Neuronal stem cell (in vitro differentiated cells): ENCODE measurements around the gene S100A10.

Source experiments
- DNase-seq: peaks from one replicate; pipeline ENCODE4 v3.0.0-alpha.2; 2013; ENCODE audit warnings: low spot score
- H2AFZ ChIP-seq: one replicate; pipeline ENCODE4 v1.6.1; 2013; ENCODE audit warnings: mild to moderate bottlenecking, low read length, inconsistent platforms
- H2AK5ac ChIP-seq: 2 replicates; pipeline ENCODE4 v1.6.1; 2013; ENCODE audit warnings: low read depth, mild to moderate bottlenecking, inconsistent platforms, low read length, moderate library complexity, mixed read lengths
- H2BK120ac ChIP-seq: 2 replicates; pipeline ENCODE4 v1.6.1; 2013; ENCODE audit warnings: low read depth, mild to moderate bottlenecking, inconsistent platforms, low read length, moderate library complexity, mixed read lengths
- H2BK12ac ChIP-seq: one replicate; pipeline ENCODE4 v1.6.1; 2013; ENCODE audit warnings: low read length, inconsistent platforms
- H2BK15ac ChIP-seq: 2 replicates; pipeline ENCODE4 v1.6.1; 2013; ENCODE audit warnings: mild to moderate bottlenecking, low read length, inconsistent platforms, mixed read lengths
- H2BK5ac ChIP-seq: one replicate; pipeline ENCODE4 v1.6.1; 2013; ENCODE audit warnings: inconsistent platforms, mild to moderate bottlenecking, low read length, moderate library complexity
- H3K14ac ChIP-seq: one replicate; pipeline ENCODE4 v1.6.1; 2013; ENCODE audit warnings: low read length, inconsistent platforms
- H3K18ac ChIP-seq: 2 replicates; pipeline ENCODE4 v1.6.1; 2013; ENCODE audit warnings: low read length, inconsistent platforms
- H3K23ac ChIP-seq: 2 replicates; pipeline ENCODE4 v1.6.1; 2013; ENCODE audit warnings: low read depth, mild to moderate bottlenecking, mixed read lengths, low read length, inconsistent platforms; ENCODE audit not compliant: poor library complexity
- H3K27ac ChIP-seq: replicated peaks from 3 replicates; pipeline ENCODE4 v1.5.1; 2013; ENCODE audit warnings: low read length, inconsistent platforms
- H3K27me3 ChIP-seq, 3 experiments: 2 replicates each; pipeline ENCODE4 v1.6.1; 2013; ENCODE audit warnings: low read length in 3 of 3, mild to moderate bottlenecking in 2 of 3, inconsistent platforms in 1 of 3, low read depth in 1 of 3, mixed read lengths in 1 of 3, moderate library complexity in 1 of 3; ENCODE audit not compliant: control insufficient read depth in 3 of 3, insufficient read depth in 3 of 3
- H3K36me3 ChIP-seq, 2 donors: replicated peaks in 1 of 2; 2 replicates each; pipeline ENCODE4 v1.6.1; 2013; ENCODE audit warnings: low read length in 2 of 2; ENCODE audit not compliant: control insufficient read depth in 2 of 2, insufficient read depth in 2 of 2
- H3K4ac ChIP-seq: 2 replicates; pipeline ENCODE4 v1.6.1; 2013; ENCODE audit warnings: inconsistent platforms, mild to moderate bottlenecking, low read length, moderate library complexity
- H3K4me1 ChIP-seq, 2 donors: 1 replicate in 1 of 2; 2 replicates in 1 of 2; pipeline ENCODE4 v1.6.1; 2013; ENCODE audit warnings: low read length in 2 of 2, low read depth in 1 of 2; ENCODE audit not compliant: control insufficient read depth in 2 of 2, insufficient read depth in 1 of 2
- H3K4me2 ChIP-seq: one replicate; pipeline ENCODE4 v1.6.1; 2013; ENCODE audit warnings: mild to moderate bottlenecking, low read length, inconsistent platforms; ENCODE audit not compliant: insufficient read depth, poor library complexity, severe bottlenecking
- H3K4me3 ChIP-seq, 2 donors: 2 replicates each; pipeline ENCODE4 v1.5.1; 2013; ENCODE audit warnings: low read length in 2 of 2, mild to moderate bottlenecking in 2 of 2, inconsistent platforms in 1 of 2, moderate library complexity in 1 of 2
- H3K79me1 ChIP-seq: one replicate; pipeline ENCODE4 v1.6.1; 2013; ENCODE audit warnings: low read depth, mild to moderate bottlenecking, inconsistent platforms, low read length, moderate library complexity
- H3K9ac ChIP-seq: one replicate; pipeline ENCODE4 v1.6.1; 2013; ENCODE audit warnings: mild to moderate bottlenecking, low read depth, low read length, inconsistent platforms; ENCODE audit not compliant: poor library complexity
- H3K9me3 ChIP-seq, 2 donors: replicated peaks in 1 of 2; 2 replicates each; pipeline versions ENCODE3 to v1.6.1; 2013; ENCODE audit warnings: low read length in 2 of 2, mild to moderate bottlenecking in 2 of 2, inconsistent platforms in 1 of 2, low read depth in 1 of 2, mixed read lengths in 1 of 2, moderate library complexity in 1 of 2; ENCODE audit not compliant: control insufficient read depth in 2 of 2, insufficient read depth in 1 of 2
- H4K8ac ChIP-seq: one replicate; pipeline ENCODE4 v1.6.1; 2013; ENCODE audit warnings: low read depth, mild to moderate bottlenecking, inconsistent platforms, low read length, moderate library complexity
- H4K91ac ChIP-seq: one replicate; pipeline ENCODE4 v1.6.1; 2013; ENCODE audit warnings: low read length, low read depth, mild to moderate bottlenecking, inconsistent platforms; ENCODE audit not compliant: poor library complexity
- WGBS, 2 donors: extraction: QIAGEN DNeasy Blood & Tissue Kit; methylation state at CpG; one replicate each; pipeline ENCODE4 v1.1.7; 2013; ENCODE audit warnings: missing lambda C conversion rate in 2 of 2, mixed read lengths in 1 of 2; ENCODE audit not compliant: insufficient read length in 2 of 2, insufficient replicate concordance in 1 of 2; ENCODE audit errors: extremely low coverage in 2 of 2; 5-methylcytosine and 5-hydroxymethylcytosine counted together

The S100A10 gene

DNA sequence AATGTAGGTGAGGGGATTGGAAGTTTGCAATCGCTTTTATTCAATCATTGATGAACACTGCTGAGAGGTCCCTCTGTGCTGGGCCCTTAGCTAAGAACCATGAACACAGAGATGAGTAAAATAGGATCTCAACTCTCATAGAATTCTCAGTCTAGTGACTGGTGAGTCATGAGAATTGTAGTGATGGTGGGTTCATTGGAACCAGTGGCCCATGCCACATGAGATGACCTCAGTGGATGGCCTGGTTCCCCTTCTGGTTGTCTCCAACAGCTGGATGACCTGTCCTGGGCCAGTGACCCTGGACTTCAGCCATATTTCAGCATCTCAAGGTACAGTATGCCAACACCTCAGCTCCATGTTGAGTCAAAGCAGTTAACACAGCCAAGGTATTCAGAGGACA lies 21.3 kb upstream of the S100A10 start:
- Histone ChIP-seq H3K27me3 (no peaks in the 10 kb centered on the region), H3K4me1 (no peaks in the 10 kb centered on the region), H3K14ac (no peak overlapping the region), H4K91ac (no peak overlapping the region), H4K8ac (no peak overlapping the region), H2BK120ac (no peak overlapping the region), H3K36me3 (no peaks in the 10 kb centered on the region), H3K27ac (no peak overlapping the region), H2AFZ (no peak overlapping the region), H3K4me2 (no peak overlapping the region), H3K23ac (no peak overlapping the region), H3K18ac (no peak overlapping the region), H3K4ac (no peak overlapping the region), H3K4me3 (no peak overlapping the region), H2BK5ac (no peak overlapping the region), H2BK15ac (no peak overlapping the region), H3K9ac (no peak overlapping the region), H2BK12ac (no peak overlapping the region), H2AK5ac (no peak overlapping the region), H3K9me3 (no peaks in the 10 kb centered on the region), H3K79me1 (no peaks in the 10 kb centered on the region)
- no peak for DNase-seq
- no CpG with 5 or more reads among the region's 1 CpG for WGBS, 2 donors

DNA sequence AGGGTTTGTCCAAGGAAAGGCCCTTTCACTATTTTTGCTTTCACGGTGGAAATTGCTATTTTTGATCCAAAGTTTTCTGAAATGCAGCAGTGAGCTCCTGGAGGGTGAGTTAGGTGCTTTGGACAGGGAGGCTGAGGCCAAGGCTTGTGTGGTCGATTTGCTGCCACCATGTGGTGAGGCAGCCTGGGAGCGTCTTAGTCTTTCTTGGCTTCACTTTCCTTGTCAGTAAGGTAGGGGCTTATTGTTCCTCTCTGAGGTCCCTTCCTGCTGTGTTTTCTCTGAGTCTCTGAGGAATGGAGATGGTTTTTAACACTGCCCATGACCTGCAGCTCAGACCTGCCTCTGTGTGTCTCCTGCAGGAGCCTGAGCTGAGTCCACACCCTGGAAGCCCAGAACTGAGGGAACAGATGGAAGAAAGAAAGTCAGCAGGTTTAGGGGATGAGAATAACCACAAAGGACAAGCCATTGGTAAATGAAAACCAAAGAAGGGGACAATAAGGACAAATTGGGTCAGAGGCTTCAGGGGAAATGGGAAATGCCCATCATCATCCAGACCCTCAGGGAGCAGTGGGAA lies 20.1 kb upstream of the S100A10 start:
- Histone ChIP-seq H2AK5ac (no peak overlapping the region), H3K4me1 (no peaks in the 10 kb centered on the region), H2BK120ac (no peak overlapping the region), H3K36me3 (no peaks in the 10 kb centered on the region), H3K27ac (no peak overlapping the region), H2AFZ (no peak overlapping the region), H3K23ac (no peak overlapping the region), H2BK15ac (no peak overlapping the region), H4K91ac (no peak overlapping the region), H3K4me3 (no peak overlapping the region), H4K8ac (no peak overlapping the region), H3K4me2 (no peak overlapping the region), H3K9ac (no peak overlapping the region), H3K27me3 (no peaks in the 10 kb centered on the region), H2BK5ac (no peak overlapping the region), H2BK12ac (no peak overlapping the region), H3K14ac (no peak overlapping the region), H3K9me3 (no peaks in the 10 kb centered on the region), H3K18ac (no peak overlapping the region), H3K4ac (no peak overlapping the region), H3K79me1 (no peaks in the 10 kb centered on the region)
- WGBS, 2 donors = no CpG with 5 or more reads among the region's 3 CpGs
- DNase-seq = no peak

DNA sequence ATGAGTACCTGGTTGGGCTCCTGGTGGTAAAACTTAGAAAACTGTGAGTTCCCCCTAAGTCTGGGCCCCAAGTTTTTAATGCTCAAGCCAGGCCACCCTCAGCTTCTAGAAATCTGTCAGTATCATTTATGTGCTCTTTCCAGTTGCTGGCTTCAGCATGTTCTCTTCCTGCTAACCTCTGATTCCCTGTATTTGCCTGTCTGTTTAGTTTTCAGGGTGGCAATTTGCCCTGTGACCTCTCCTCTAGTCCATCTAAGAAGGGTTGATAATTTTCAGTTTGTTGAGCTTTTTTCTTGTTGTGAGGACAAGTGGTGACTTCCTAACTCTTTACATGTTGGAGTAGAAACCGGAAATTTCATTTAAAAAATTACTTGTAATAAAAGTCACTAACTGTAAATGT lies 16.0 kb upstream of the S100A10 start:
- H3K14ac ChIP-seq = no peak overlapping the region
- no peaks in the 10 kb centered on the region for H3K9me3 ChIP-seq
- H3K4ac ChIP-seq = no peak overlapping the region
- H3K79me1 ChIP-seq = no peaks in the 10 kb centered on the region
- H2AFZ ChIP-seq = no peak overlapping the region
- peaks cover 0 to 5% (median 0%) of the 10 kb centered on the region in 3 experiments for H3K27me3 ChIP-seq
- no peak overlapping the region for H2BK15ac ChIP-seq
- no peak overlapping the region for H4K8ac ChIP-seq
- no peak overlapping the region for H2BK12ac ChIP-seq
- no peak overlapping the region for H3K9ac ChIP-seq
- no peak overlapping the region for H3K27ac ChIP-seq
- H3K4me3 ChIP-seq = no peak overlapping the region
- H3K36me3 ChIP-seq = no peaks in the 10 kb centered on the region
- no peak overlapping the region for H3K23ac ChIP-seq
- no peak overlapping the region for H3K4me2 ChIP-seq
- no peak for DNase-seq
- no peak overlapping the region for H2AK5ac ChIP-seq
- H2BK5ac ChIP-seq = no peak overlapping the region
- no peak overlapping the region for H2BK120ac ChIP-seq
- WGBS, 2 donors = no CpG with 5 or more reads among the region's 1 CpG
- H4K91ac ChIP-seq = no peak overlapping the region
- H3K18ac ChIP-seq = no peak overlapping the region
- no peaks in the 10 kb centered on the region for H3K4me1 ChIP-seq

DNA sequence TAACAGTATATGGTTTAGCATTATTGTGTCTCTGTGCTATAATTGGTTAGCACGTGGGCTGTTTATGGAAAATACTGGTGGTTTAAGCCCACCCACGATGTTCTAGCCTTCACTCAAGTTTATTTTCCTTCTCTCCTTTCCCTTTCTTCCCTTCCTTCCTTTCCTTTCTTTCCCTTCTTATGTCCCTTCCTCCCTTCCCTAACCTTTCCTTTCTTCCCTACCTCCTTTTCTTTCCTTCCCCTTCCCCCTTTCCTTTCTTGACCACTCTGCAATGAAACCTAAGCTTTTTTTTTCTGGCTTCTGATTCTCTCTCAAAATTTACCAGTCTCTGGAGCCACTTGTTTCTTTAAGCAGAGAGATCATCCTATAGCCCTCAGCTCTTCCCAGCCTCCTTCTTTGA lies 13.4 kb upstream of the S100A10 start:
- no peak overlapping the region for H2AFZ ChIP-seq
- no peak overlapping the region for H3K27ac ChIP-seq
- no peaks in the 10 kb centered on the region for H3K36me3 ChIP-seq
- no peak overlapping the region for H3K4me3 ChIP-seq
- H3K4me1 ChIP-seq = no peaks in the 10 kb centered on the region
- no CpG with 5 or more reads among the region's 2 CpGs for WGBS, 2 donors
- H4K8ac ChIP-seq = no peak overlapping the region
- H3K79me1 ChIP-seq = no peaks in the 10 kb centered on the region
- peaks cover 0 to 9% (median 2%) of the 10 kb centered on the region in 3 experiments for H3K27me3 ChIP-seq
- no peak overlapping the region for H4K91ac ChIP-seq
- H3K9me3 ChIP-seq = no peaks in the 10 kb centered on the region
- no peak for DNase-seq
- H3K9ac ChIP-seq = no peak overlapping the region
- no peak overlapping the region for H2BK5ac ChIP-seq
- no peak overlapping the region for H2BK12ac ChIP-seq
- no peak overlapping the region for H2BK120ac ChIP-seq
- no peak overlapping the region for H2AK5ac ChIP-seq
- H2BK15ac ChIP-seq = no peak overlapping the region
- H3K18ac ChIP-seq = no peak overlapping the region
- no peak overlapping the region for H3K4ac ChIP-seq
- H3K14ac ChIP-seq = no peak overlapping the region
- no peak overlapping the region for H3K4me2 ChIP-seq
- H3K23ac ChIP-seq = no peak overlapping the region
